Muscle layer of colon (tissue), 2 donors: ENCODE measurements around the gene PLA2G4B.

Source experiments
- H3K27ac ChIP-seq: one replicate; pipeline ENCODE4 v1.7.0; 2013; ENCODE audit warnings: low read depth, mild to moderate bottlenecking, low read length, moderate library complexity
- H3K27me3 ChIP-seq, 2 donors: one replicate each; pipeline ENCODE4 v1.7.0; 2013; ENCODE audit warnings: low read length in 2 of 2, mild to moderate bottlenecking in 2 of 2; ENCODE audit not compliant: insufficient read depth in 2 of 2, control insufficient read depth in 1 of 2
- H3K36me3 ChIP-seq: one replicate; pipeline ENCODE4 v1.7.0; 2013; ENCODE audit warnings: mild to moderate bottlenecking, low read length; ENCODE audit not compliant: insufficient read depth
- H3K4me1 ChIP-seq: one replicate; pipeline ENCODE4 v1.7.0; 2013; ENCODE audit warnings: mild to moderate bottlenecking, low read length; ENCODE audit not compliant: insufficient read depth
- H3K4me3 ChIP-seq, 2 donors: one replicate each; pipeline ENCODE4 v1.7.0; 2013; ENCODE audit warnings: low read length in 2 of 2, low read depth in 1 of 2, mild to moderate bottlenecking in 1 of 2, moderate library complexity in 1 of 2
- H3K9ac ChIP-seq: one replicate; pipeline ENCODE4 v1.7.0; 2013; ENCODE audit warnings: low read length
- H3K9me3 ChIP-seq: one replicate; pipeline ENCODE4 v1.7.0; 2013; ENCODE audit warnings: mild to moderate bottlenecking, low read length
- donor health status: abdominal sarcoma.
- donor health status: Adenocarcinoma of cecum.

PLA2G4B gene

GRCh38 chr15:41847206-41847605 lies 8.6 kb downstream of the PLA2G4B start:
- no peaks in the 10 kb centered on the region for H3K9me3 ChIP-seq
- no peaks in the 10 kb centered on the region for H3K4me1 ChIP-seq
- H3K9ac ChIP-seq, result no peak overlapping the region
- H3K27ac ChIP-seq, result no peak overlapping the region
- no peak overlapping the region for H3K4me3 ChIP-seq
- peaks cover 26% of the 10 kb centered on the region for H3K36me3 ChIP-seq
- H3K27me3 ChIP-seq, result peaks cover 0 to 8% of the 10 kb centered on the region in 2 donors

- Histone ChIP-seq H3K4me1 (no peaks in the 10 kb centered on the region), H3K4me3 (no peak overlapping the region), H3K9ac (no peak overlapping the region), H3K9me3 (no peaks in the 10 kb centered on the region), H3K27me3 (peaks cover 0 to 15% of the 10 kb centered on the region in 2 donors), H3K27ac (no peak overlapping the region), H3K36me3 (peaks cover 25% of the 10 kb centered on the region)
Measured at GRCh38 chr15:41847981-41848380, 9.3 kb downstream of the PLA2G4B start.

DNA sequence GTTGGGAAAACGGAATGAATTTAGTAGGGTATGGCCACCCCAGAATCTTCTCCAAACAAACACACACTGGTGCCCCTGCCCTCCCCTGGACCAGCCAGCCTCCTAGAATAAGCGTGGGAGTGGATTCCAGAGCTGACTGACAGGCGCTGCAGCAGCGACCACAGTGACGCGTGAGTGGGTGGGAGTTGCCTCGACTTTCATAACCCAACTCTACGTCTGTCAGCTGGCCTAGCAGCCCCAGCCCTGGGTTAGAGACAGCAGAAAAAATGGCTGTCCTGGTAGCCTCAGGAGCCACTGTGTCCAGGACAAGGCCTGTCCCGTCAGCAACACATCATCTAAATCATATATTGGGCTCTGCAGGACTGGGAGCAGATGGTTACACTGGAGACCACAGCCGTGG lies 10.0 kb downstream of the PLA2G4B start:
- Histone ChIP-seq H3K27ac (no peak overlapping the region), H3K36me3 (peaks cover 25% of the 10 kb centered on the region)

GRCh38 chr15:41849204-41849603 lies 10.6 kb downstream of the PLA2G4B start:
- Histone ChIP-seq H3K36me3 (peaks cover 24% of the 10 kb centered on the region), H3K4me3 (no peak overlapping the region), H3K27ac (no peak overlapping the region), H3K9ac (no peak overlapping the region), H3K27me3 (peaks cover 0 to 28% of the 10 kb centered on the region in 2 donors), H3K4me1 (no peaks in the 10 kb centered on the region), H3K9me3 (no peaks in the 10 kb centered on the region)

More for the DNA sequence above, 10.0 kb downstream of the PLA2G4B start:
- Histone ChIP-seq H3K4me1 (no peaks in the 10 kb centered on the region), H3K9ac (no peak overlapping the region), H3K9me3 (no peaks in the 10 kb centered on the region), H3K4me3 (no peak overlapping the region), H3K27me3 (peaks cover 0 to 22% of the 10 kb centered on the region in 2 donors)

GRCh38 chr15:41849861-41850260 lies 11.2 kb downstream of the PLA2G4B start:
- Histone ChIP-seq H3K4me1 (no peaks in the 10 kb centered on the region), H3K27me3 (peaks cover 0 to 33% of the 10 kb centered on the region in 2 donors), H3K4me3 (no peak overlapping the region), H3K36me3 (peaks cover 19% of the 10 kb centered on the region), H3K9ac (no peak overlapping the region), H3K9me3 (no peaks in the 10 kb centered on the region), H3K27ac (no peak overlapping the region)

- Histone ChIP-seq H3K27ac (no peak overlapping the region), H3K4me3 (no peak overlapping the region), H3K27me3 (peaks cover 0 to 41% of the 10 kb centered on the region in 2 donors), H3K9ac (no peak overlapping the region), H3K4me1 (no peaks in the 10 kb centered on the region), H3K36me3 (peaks cover 19% of the 10 kb centered on the region), H3K9me3 (no peaks in the 10 kb centered on the region)
Measured at GRCh38 chr15:41850482-41851166, 12.0 kb downstream of the PLA2G4B start.

DNA sequence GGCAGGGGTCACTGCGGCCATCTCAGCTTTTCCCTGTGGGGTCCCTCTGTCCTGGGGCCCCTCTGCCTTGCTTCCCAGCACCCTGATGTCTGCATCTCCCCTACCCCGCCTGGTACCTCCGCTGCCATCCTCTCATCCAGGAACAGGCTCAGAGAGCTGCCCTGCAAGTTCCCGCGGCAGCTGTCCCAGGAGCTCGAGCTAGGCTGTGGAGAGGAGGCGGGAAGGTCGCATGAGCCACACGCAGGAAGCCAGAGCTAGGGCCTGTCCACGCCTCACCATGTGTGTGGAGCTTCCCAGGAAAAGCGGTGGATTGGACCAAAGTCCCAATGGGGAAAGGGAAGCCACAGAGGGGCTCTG lies 12.5 kb downstream of the PLA2G4B start:
- Histone ChIP-seq H3K27ac (no peak overlapping the region), H3K4me3 (no peak overlapping the region), H3K36me3 (peaks cover 19% of the 10 kb centered on the region), H3K4me1 (no peaks in the 10 kb centered on the region), H3K9ac (no peak overlapping the region), H3K27me3 (peaks cover 0 to 41% of the 10 kb centered on the region in 2 donors), H3K9me3 (no peaks in the 10 kb centered on the region)

DNA sequence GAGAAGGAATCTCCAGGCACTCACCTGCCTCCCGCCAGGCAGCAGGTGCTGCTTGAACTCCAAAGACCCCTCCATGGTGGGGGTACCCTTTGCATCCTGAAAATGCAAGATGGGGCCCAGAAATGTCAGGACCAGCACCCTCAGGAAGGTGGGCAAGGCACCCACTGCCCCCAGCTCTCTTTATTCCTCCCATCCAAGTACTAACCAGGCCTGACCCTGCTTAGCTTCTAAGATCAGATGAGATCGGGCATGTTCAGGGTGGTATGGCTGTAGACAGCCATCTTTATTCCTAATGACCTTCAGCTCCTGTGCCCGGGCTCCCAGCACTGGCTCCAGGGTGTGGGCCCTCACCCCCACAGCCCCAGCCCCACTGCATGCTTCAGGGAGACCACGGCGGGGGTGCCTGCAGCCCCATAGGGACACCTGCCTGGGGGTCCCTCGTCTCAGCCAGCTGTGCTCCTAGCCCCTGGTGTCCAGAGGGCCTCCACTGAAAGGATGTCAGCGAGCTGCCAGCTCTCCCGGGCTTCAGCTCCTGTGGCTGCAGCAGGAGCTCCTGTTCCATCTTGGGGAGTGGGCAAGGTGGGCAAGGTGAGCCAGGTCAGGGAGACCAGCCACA lies 13.2 kb downstream of the PLA2G4B start:
- H3K9ac ChIP-seq, result no peak overlapping the region
- no peak overlapping the region for H3K4me3 ChIP-seq
- peaks cover 12% of the 10 kb centered on the region for H3K36me3 ChIP-seq
- no peak overlapping the region for H3K27ac ChIP-seq
- peaks cover 0 to 41% of the 10 kb centered on the region in 2 donors for H3K27me3 ChIP-seq
- H3K9me3 ChIP-seq, result no peaks in the 10 kb centered on the region
- H3K4me1 ChIP-seq, result no peaks in the 10 kb centered on the region

DNA sequence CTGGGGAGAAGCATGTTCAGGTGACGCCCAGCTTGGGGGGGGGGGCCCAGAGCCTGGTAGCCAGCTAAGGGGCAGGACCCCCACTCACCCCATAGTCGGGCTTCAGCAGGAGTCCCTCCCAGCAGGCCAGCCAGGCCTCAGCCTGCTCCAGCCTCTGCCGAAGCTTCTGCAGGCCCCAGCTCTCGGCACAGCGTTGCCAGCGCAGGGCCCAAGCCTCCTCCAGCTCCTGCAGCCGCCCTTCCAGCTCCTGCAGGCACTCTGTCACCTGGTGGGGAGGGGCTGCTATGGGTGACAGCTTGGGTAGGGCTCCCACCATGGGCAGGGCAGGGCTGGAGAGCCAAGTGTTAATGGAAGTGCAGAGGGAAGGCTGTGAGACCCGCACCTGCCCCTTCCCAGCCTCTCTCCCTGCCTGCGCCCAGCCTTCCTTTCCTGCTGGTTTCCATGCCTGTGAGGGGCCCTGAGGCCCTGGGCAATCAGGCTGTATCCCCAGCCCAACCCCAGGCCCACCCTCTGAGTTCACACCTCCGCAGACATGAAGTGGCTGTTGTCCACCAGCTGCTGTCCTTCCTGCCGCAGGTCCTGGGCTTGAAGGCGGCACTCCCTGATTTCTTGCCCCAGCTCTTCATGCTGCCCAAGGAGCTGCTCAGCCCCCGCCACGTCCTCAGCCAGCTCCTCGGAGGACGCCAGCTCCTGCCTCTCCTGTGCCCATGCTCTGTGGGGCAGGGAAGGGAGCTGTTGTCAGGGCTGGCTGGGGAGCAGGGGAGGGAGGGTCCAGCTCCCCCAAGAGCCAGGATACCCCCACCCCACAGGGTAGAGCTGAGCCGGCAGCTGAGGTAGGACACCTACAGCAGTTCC lies 14.3 kb downstream of the PLA2G4B start:
- Histone ChIP-seq H3K4me1 (no peaks in the 10 kb centered on the region), H3K4me3 (no peak overlapping the region), H3K9ac (no peak overlapping the region), H3K9me3 (no peaks in the 10 kb centered on the region), H3K27me3 (peaks cover 0 to 41% of the 10 kb centered on the region in 2 donors), H3K36me3 (peaks cover 4% of the 10 kb centered on the region), H3K27ac (no peak overlapping the region)

DNA sequence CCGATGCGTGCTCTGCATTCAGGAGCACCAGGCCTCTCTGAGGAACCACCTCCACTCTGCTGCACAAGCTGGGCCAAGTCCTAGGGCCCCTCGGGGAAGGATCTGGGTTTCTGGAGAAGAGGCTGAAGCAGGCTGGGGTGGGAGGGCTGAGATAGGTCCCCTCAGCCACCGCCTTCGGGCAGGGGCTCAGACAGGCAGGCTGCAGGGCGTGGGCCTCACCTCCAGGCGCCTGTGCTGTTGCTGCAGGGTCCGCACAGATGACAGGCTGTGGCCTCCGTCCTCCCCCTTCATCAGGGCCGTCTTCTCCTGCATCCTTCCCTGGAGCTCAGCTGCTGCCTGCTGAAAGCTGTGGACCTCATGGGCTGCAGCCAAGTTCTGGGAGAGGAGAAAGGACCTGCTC lies 15.2 kb downstream of the PLA2G4B start:
- H3K36me3 ChIP-seq, result no peaks in the 10 kb centered on the region
- H3K9me3 ChIP-seq, result no peaks in the 10 kb centered on the region
- peaks cover 0 to 41% of the 10 kb centered on the region in 2 donors for H3K27me3 ChIP-seq
- H3K4me1 ChIP-seq, result no peaks in the 10 kb centered on the region
- no peak overlapping the region for H3K9ac ChIP-seq
- H3K27ac ChIP-seq, result no peak overlapping the region
- H3K4me3 ChIP-seq, result no peak overlapping the region

DNA sequence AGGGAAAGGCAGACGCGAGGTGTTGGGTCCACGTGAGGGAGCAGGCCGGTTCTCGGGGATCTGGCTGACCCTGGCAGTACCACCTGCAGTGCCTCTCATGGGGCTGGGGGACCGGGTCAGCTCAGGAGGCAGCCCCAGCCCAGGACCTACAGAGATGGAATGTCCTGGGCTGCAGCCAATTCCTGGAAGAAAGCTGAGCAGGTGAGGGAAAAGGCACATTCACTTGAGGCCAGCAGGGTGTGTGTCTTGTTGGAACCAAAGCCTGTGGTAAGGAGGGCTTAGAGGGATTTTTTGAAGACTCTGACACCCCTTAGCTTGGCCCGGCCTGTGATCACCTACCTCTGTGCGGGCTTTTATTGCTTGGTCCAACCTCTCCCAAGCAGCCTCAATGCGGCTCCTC lies 15.8 kb downstream of the PLA2G4B start:
- no peaks in the 10 kb centered on the region for H3K36me3 ChIP-seq
- H3K9ac ChIP-seq, result no peak overlapping the region
- H3K27ac ChIP-seq, result no peak overlapping the region
- H3K4me3 ChIP-seq, result no peak overlapping the region
- H3K4me1 ChIP-seq, result no peaks in the 10 kb centered on the region
- peaks cover 0 to 41% of the 10 kb centered on the region in 2 donors for H3K27me3 ChIP-seq
- H3K9me3 ChIP-seq, result no peaks in the 10 kb centered on the region
